IMR-90 (cell line): Measurements from ENCODE around the gene PRRC2B. TPM values are rescaled to one million over a fixed set of nuclear protein-coding genes. Genes with fewer than 3 reads are reported as not detected.

Experiments used
- ATAC-seq: fragments of 200-7000 bp; cut with Tn5 transposase; 2 replicates; pipeline ENCODE4 v1.9.1; 2020; ENCODE audit warnings: low read depth, mild to moderate bottlenecking, moderate library complexity
- BruUV-seq: library from RNA; stranded (reverse); fragments of 400-500 nt; replicated peaks from 2 replicates; lab custom pipeline; 2021; lab: Mats Ljungman, UMichigan
- CTCF ChIA-PET: fragments of 300-600 bp; formaldehyde crosslinking; extraction: SDS; loops from one replicate; lab custom pipeline; 2021; ENCODE audit warnings: antibody characterized with exemption; lab: Yijun Ruan, JAX
- POLR2A ChIA-PET: fragments of 300-600 bp; sonication (Branson Sonifier 250); formaldehyde crosslinking; loops from one replicate; lab custom pipeline; 2022; ENCODE audit warnings: antibody characterized with exemption; ENCODE audit not compliant: unreplicated experiment; lab: Charles Lee
- DNase-seq: peaks from one replicate; pipeline ENCODE4 v3.0.0; 2013
- H2AFZ ChIP-seq: replicated peaks from 2 replicates; pipeline ENCODE3; 2013; ENCODE audit warnings: low read length, mild to moderate bottlenecking; ENCODE audit not compliant: poor library complexity
- H2AK5ac ChIP-seq: 2 replicates; pipeline ENCODE4 v1.6.1; 2013; ENCODE audit warnings: low read depth, low read length, inconsistent platforms
- H2AK9ac ChIP-seq: replicated peaks from 2 replicates; pipeline ENCODE3; 2013; ENCODE audit warnings: mild to moderate bottlenecking, low read depth, low read length, moderate library complexity; ENCODE audit not compliant: poor library complexity
- H2BK120ac ChIP-seq: 2 replicates; pipeline ENCODE4 v1.6.1; 2013; ENCODE audit warnings: low read depth, low read length, inconsistent platforms
- H2BK15ac ChIP-seq: 3 replicates; pipeline ENCODE4 v1.6.1; 2013; ENCODE audit warnings: low read depth, low read length, inconsistent platforms
- H2BK20ac ChIP-seq: 2 replicates; pipeline ENCODE4 v1.6.1; 2013; ENCODE audit warnings: low read depth, mild to moderate bottlenecking, inconsistent platforms, low read length, moderate library complexity
- H2BK5ac ChIP-seq: 2 replicates; pipeline ENCODE4 v1.6.1; 2013; ENCODE audit warnings: mild to moderate bottlenecking, low read depth, low read length, inconsistent platforms; ENCODE audit not compliant: poor library complexity, severe bottlenecking
- H3K14ac ChIP-seq: replicated peaks from 2 replicates; pipeline ENCODE4 v1.6.1; 2013; ENCODE audit warnings: low read depth, low read length, inconsistent platforms
- H3K18ac ChIP-seq: 2 replicates; pipeline ENCODE4 v1.6.1; 2013; ENCODE audit warnings: low read depth, low read length, control low read depth
- H3K23ac ChIP-seq: 2 replicates; pipeline ENCODE4 v1.6.1; 2013; ENCODE audit warnings: low read depth, low read length, inconsistent platforms
- H3K27ac ChIP-seq: 2 replicates; pipeline ENCODE4 v1.5.1; 2013; ENCODE audit warnings: mild to moderate bottlenecking, control low read depth, low read length; ENCODE audit not compliant: insufficient read depth
- H3K27me3 ChIP-seq: 2 replicates; pipeline ENCODE4 v1.6.1; 2013; ENCODE audit warnings: low read length; ENCODE audit not compliant: control insufficient read depth, insufficient read depth
- H3K36me3 ChIP-seq: 2 replicates; pipeline ENCODE4 v1.6.1; 2013; ENCODE audit warnings: low read length, mixed read lengths; ENCODE audit not compliant: control insufficient read depth, insufficient read depth
- H3K4ac ChIP-seq: 2 replicates; pipeline ENCODE4 v1.6.1; 2013; ENCODE audit warnings: low read depth, low read length, inconsistent platforms
- H3K4me1 ChIP-seq: 2 replicates; pipeline ENCODE4 v1.6.1; 2013; ENCODE audit warnings: low read length, mixed read lengths; ENCODE audit not compliant: control insufficient read depth, insufficient read depth
- H3K4me2 ChIP-seq: 2 replicates; pipeline ENCODE4 v1.6.1; 2013; ENCODE audit warnings: low read depth, mild to moderate bottlenecking, control low read depth, low read length, moderate library complexity
- H3K4me3 ChIP-seq: 2 replicates; pipeline ENCODE4 v1.5.1; 2013; ENCODE audit warnings: low read depth, mild to moderate bottlenecking, control low read depth, low read length, moderate library complexity; ENCODE audit not compliant: insufficient read depth
- H3K56ac ChIP-seq: 2 replicates; pipeline ENCODE4 v1.6.1; 2013; ENCODE audit warnings: low read length, inconsistent platforms; ENCODE audit not compliant: insufficient read depth; ENCODE audit errors: extremely low read depth
- H3K79me1 ChIP-seq, 2 experiments: 2 replicates each; pipeline ENCODE4 v1.6.1; 2013; ENCODE audit warnings: low read length in 2 of 2, inconsistent platforms in 1 of 2, low read depth in 1 of 2
- H3K9ac ChIP-seq: 2 replicates; pipeline ENCODE4 v1.6.1; 2013; ENCODE audit warnings: low read depth, low read length, control low read depth
- H3K9me1 ChIP-seq: 2 replicates; pipeline ENCODE4 v1.6.1; 2013; ENCODE audit warnings: low read length, inconsistent platforms; ENCODE audit not compliant: insufficient read depth
- H3K9me3 ChIP-seq: 2 replicates; pipeline ENCODE4 v1.6.1; 2013; ENCODE audit warnings: low read length; ENCODE audit not compliant: control insufficient read depth, insufficient read depth
- H4K20me1 ChIP-seq: 2 replicates; pipeline ENCODE4 v1.6.1; 2013; ENCODE audit warnings: low read length, inconsistent platforms; ENCODE audit not compliant: insufficient read depth
- H4K5ac ChIP-seq: 2 replicates; pipeline ENCODE4 v1.6.1; 2013; ENCODE audit warnings: mild to moderate bottlenecking, low read depth, low read length, control low read depth
- H4K8ac ChIP-seq, 2 experiments: 2 replicates each; pipeline ENCODE4 v1.6.1; 2013; ENCODE audit warnings: low read depth in 2 of 2, low read length in 2 of 2, control low read depth in 1 of 2, inconsistent platforms in 1 of 2
- H4K91ac ChIP-seq: 2 replicates; pipeline ENCODE4 v1.6.1; 2013; ENCODE audit warnings: low read depth, low read length, inconsistent platforms; ENCODE audit not compliant: insufficient read depth
- BHLHE40 ChIP-seq: fragments of 150-350 bp; IDR thresholded peaks from 2 replicates; pipeline ENCODE4 v1.6.1; 2016; ENCODE audit warnings: mild to moderate bottlenecking, low read depth, low read length
- CEBPB ChIP-seq: IDR thresholded peaks from 2 replicates; pipeline ENCODE4 v1.6.1; 2012; ENCODE audit warnings: low read depth, low read length, improper control_type of control experiment
- CHD1 ChIP-seq: IDR thresholded peaks from 2 replicates; pipeline ENCODE4 v1.6.1; 2012; ENCODE audit warnings: low read depth, low read length, improper control_type of control experiment
- FOS ChIP-seq: fragments of 150-350 bp; IDR thresholded peaks from 2 replicates; pipeline ENCODE4 v1.6.1; 2016; ENCODE audit warnings: low read depth, low read length
- MAFK ChIP-seq: IDR thresholded peaks from 2 replicates; pipeline ENCODE4 v1.6.1; 2012; ENCODE audit warnings: low read depth, low read length, improper control_type of control experiment
- MAZ ChIP-seq: IDR thresholded peaks from 2 replicates; pipeline ENCODE4 v1.6.1; 2012; ENCODE audit warnings: low read depth, mild to moderate bottlenecking, low read length, improper control_type of control experiment, moderate library complexity, borderline replicate concordance
- MXI1 ChIP-seq: IDR thresholded peaks from 2 replicates; pipeline ENCODE4 v1.6.1; 2012; ENCODE audit warnings: low read depth, mild to moderate bottlenecking, low read length, moderate library complexity, borderline replicate concordance
- POLR2A ChIP-seq: IDR thresholded peaks from 2 replicates; pipeline ENCODE4 v1.6.1; 2012; ENCODE audit warnings: mild to moderate bottlenecking, low read depth, low read length
- RCOR1 ChIP-seq: IDR thresholded peaks from 2 replicates; pipeline ENCODE4 v1.6.1; 2012; ENCODE audit warnings: mild to moderate bottlenecking, low read length, improper control_type of control experiment; ENCODE audit not compliant: insufficient replicate concordance
- SMC3 ChIP-seq: fragments of 150-350 bp; IDR thresholded peaks from 2 replicates; pipeline ENCODE4 v1.6.1; 2016; ENCODE audit warnings: low read depth, mild to moderate bottlenecking, antibody characterized with exemption, low read length, moderate library complexity
- WGBS, 2 experiments: methylation state at CpG; one replicate each; pipeline versions ENCODE4 v1.1.5 to v1.1.7; 2013; ENCODE audit warnings: missing lambda C conversion rate in 2 of 2; ENCODE audit not compliant: insufficient read length in 1 of 2; ENCODE audit errors: extremely low coverage in 2 of 2; 5-methylcytosine and 5-hydroxymethylcytosine counted together
- dilution Hi-C: fragments of 300-500 bp; cut with HindIII; formaldehyde crosslinking; loops from one replicate; pipeline ENCODE4 v1.14.3; 2018; ENCODE audit warnings: low sequenced_read_pairs; ENCODE audit not compliant: unreplicated experiment
- in situ Hi-C: fragments of 300-500 bp; cut with MboI; formaldehyde crosslinking; loops from 3 replicates; pipeline ENCODE4 v1.14.3; 2019; ENCODE audit warnings: low sequenced_read_pairs, inconsistent platforms, mixed read lengths
- intact Hi-C: fragments of 100-400 bp; cut with micrococcal nuclease; formaldehyde crosslinking; loops from 2 replicates; pipeline ENCODE4 v1.10.0; 2022
- polyA plus RNA-seq, 3 experiments: library from polyadenylated mRNA; depleted of rRNA; stranded (reverse); fragments of >200 nt; gene quantifications; 2 replicates each; pipeline ENCODE4 v1.2.3, GENCODE V29; 2012; ENCODE audit warnings: low replicate concordance in 1 of 3
- total RNA-seq: library from RNA; depleted of rRNA; stranded (reverse); fragments of >200 nt; gene quantifications from 2 replicates; pipeline ENCODE4 v1.2.3, GENCODE V29; 2012
- TF ChIP-seq, protein P1 (sequence below): fragments of 150-350 bp; IDR thresholded peaks from 2 replicates; pipeline ENCODE4 v1.6.1; 2017; ENCODE audit warnings: mild to moderate bottlenecking, antibody characterized with exemption, low read length, low read depth
- TF ChIP-seq, protein P2 (sequence below): fragments of 150-350 bp; IDR thresholded peaks from 2 replicates; pipeline ENCODE4 v1.6.1; 2016; ENCODE audit warnings: low read depth, mild to moderate bottlenecking, low read length, moderate library complexity, borderline replicate concordance
- TF ChIP-seq, protein P3 (sequence below): conservative IDR thresholded peaks from 2 replicates; pipeline ENCODE4 v1.5.1; 2012; ENCODE audit warnings: mild to moderate bottlenecking, low read depth, low read length, improper control_type of control experiment

The PRRC2B gene
- total and polyA plus RNA-seq, 2 of the 4 experiments (the other 2 are of a cell fraction), result 19.4 to 39.1 TPM

DNA sequence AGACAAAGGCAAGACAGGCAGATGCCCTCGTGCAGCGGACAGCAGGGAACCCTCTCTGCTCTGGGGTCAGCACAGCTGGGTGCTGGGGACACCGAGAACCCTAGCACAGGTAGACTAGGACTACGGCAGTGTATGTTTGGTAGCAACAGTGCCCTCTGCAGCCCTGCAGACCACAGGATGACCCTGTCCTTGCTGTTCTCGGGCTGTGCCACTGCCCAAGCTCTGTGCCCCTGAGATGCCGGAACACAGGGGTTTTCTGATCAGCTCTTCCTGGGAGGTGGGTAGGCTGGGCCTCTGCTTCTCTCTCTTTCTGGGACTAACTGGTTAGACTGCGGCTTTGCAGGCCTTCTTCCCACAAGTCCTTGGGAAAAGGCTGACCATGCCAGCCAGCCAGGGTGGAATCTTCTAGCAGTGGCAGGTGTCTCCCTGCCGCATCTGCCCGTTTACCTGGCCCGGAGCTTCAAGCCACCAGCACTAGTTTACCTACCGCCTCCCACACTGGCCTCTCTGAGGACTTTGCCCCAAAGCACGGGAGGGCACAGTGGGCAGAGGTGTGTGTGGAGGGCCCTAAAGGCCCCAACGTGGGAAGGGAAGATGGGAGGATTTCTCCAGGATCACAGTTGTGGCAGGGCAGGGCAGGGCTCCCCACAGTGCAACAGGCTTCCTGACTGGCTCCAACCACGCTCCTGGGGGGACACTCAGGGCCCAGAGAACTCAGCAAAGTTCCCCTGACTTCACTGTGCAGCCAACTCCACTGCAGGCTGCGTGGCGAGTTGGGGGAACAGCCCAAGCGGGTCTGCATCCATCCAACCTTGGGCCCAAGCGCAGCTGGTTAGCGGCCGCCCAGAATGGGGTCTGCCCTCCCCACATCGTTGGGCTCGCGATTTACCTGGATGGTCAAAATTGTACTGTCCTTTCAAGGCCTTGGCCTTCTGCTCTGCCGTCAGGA lies 136.0 kb downstream of the PRRC2B start:
- H2BK120ac ChIP-seq, result no peak overlapping the region
- peak overlapping the region; percentile 44; the same call in 1 of the 2 replicates for H3K27ac ChIP-seq
- dilution Hi-C loops (no loop called here), intact Hi-C loops (loop anchor here (2.0 kb wide), 1 partner anchor 217 kb away; no protein-coding TSS in a partner anchor), in situ Hi-C loops (no loop called here)
- H3K9me3 ChIP-seq, result no peaks in the 10 kb centered on the region
- H3K36me3 ChIP-seq, result peaks cover 34% of the 10 kb centered on the region
- peak overlapping the region; percentile 98 for H3K4me2 ChIP-seq
- H2AFZ ChIP-seq, result peak overlapping the region; percentile 99
- peak overlapping the region; percentile 49 for H3K4ac ChIP-seq
- peaks cover 2% of the 10 kb centered on the region; the same call in 1 of the 2 replicates for H4K20me1 ChIP-seq
- POLR2A ChIA-PET, result no interaction called here
- peak overlapping the region; percentile 77 for H3K9ac ChIP-seq
- CTCF ChIA-PET, result interaction anchor here (0.6 kb wide), 1 partner anchor 219 kb away, joined by 3 read pairs; no protein-coding TSS in a partner anchor
- H3K18ac ChIP-seq, result no peak overlapping the region
- peak overlapping the region; percentile 38 for H2AK9ac ChIP-seq
- H4K91ac ChIP-seq, result no peak overlapping the region
- no peaks in the 10 kb centered on the region for H3K9me1 ChIP-seq
- peak overlapping the region; percentile 95 for H3K4me3 ChIP-seq
- peak overlapping the region; percentile 39; the same call in 1 of the 2 replicates for H3K23ac ChIP-seq
- no peak overlapping the region for H4K5ac ChIP-seq
- H2BK15ac ChIP-seq, result no peak overlapping the region
- peak overlapping the region; percentile 22 to 42; a peak in 2 of 4 replicates for H4K8ac ChIP-seq
- DNase-seq (no peak), ATAC-seq (no peak; the same call in 1 of the 2 replicates)
- BruUV-seq, result no TSS peak
- H3K79me1 ChIP-seq, result peaks cover 12 to 20% of the 10 kb centered on the region in 2 experiments
- H3K56ac ChIP-seq, result no peak overlapping the region
- H2BK20ac ChIP-seq, result no peak overlapping the region
- H3K27me3 ChIP-seq, result no peaks in the 10 kb centered on the region
- H2AK5ac ChIP-seq, result peak overlapping the region; percentile 78; the same call in 1 of the 2 replicates
- H3K4me1 ChIP-seq, result peaks cover 8% of the 10 kb centered on the region
- 48% methylated on average over 13 of the region's 24 CpGs; no CpG with 5 or more reads in 1 of the 2 experiments for WGBS, 2 experiments
- H2BK5ac ChIP-seq, result no peak overlapping the region
- peak overlapping the region; percentile 89; the same call in 1 of the 2 replicates for H3K14ac ChIP-seq
- TF ChIP-seq BHLHE40, result no peak
- no peak for TF ChIP-seq MXI1
- TF ChIP-seq, protein P1, sequence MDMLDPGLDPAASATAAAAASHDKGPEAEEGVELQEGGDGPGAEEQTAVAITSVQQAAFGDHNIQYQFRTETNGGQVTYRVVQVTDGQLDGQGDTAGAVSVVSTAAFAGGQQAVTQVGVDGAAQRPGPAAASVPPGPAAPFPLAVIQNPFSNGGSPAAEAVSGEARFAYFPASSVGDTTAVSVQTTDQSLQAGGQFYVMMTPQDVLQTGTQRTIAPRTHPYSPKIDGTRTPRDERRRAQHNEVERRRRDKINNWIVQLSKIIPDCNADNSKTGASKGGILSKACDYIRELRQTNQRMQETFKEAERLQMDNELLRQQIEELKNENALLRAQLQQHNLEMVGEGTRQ, result no peak
- no peak for TF ChIP-seq SMC3
- no peak for TF ChIP-seq CHD1
- TF ChIP-seq RCOR1, result no peak
- TF ChIP-seq, protein P2, sequence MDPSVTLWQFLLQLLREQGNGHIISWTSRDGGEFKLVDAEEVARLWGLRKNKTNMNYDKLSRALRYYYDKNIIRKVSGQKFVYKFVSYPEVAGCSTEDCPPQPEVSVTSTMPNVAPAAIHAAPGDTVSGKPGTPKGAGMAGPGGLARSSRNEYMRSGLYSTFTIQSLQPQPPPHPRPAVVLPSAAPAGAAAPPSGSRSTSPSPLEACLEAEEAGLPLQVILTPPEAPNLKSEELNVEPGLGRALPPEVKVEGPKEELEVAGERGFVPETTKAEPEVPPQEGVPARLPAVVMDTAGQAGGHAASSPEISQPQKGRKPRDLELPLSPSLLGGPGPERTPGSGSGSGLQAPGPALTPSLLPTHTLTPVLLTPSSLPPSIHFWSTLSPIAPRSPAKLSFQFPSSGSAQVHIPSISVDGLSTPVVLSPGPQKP, result no peak
- TF ChIP-seq MAZ, result no peak
- TF ChIP-seq, protein P3, sequence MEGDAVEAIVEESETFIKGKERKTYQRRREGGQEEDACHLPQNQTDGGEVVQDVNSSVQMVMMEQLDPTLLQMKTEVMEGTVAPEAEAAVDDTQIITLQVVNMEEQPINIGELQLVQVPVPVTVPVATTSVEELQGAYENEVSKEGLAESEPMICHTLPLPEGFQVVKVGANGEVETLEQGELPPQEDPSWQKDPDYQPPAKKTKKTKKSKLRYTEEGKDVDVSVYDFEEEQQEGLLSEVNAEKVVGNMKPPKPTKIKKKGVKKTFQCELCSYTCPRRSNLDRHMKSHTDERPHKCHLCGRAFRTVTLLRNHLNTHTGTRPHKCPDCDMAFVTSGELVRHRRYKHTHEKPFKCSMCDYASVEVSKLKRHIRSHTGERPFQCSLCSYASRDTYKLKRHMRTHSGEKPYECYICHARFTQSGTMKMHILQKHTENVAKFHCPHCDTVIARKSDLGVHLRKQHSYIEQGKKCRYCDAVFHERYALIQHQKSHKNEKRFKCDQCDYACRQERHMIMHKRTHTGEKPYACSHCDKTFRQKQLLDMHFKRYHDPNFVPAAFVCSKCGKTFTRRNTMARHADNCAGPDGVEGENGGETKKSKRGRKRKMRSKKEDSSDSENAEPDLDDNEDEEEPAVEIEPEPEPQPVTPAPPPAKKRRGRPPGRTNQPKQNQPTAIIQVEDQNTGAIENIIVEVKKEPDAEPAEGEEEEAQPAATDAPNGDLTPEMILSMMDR, result no peak
- TF ChIP-seq POLR2A, result no peak
- TF ChIP-seq CEBPB, result no peak
- TF ChIP-seq FOS, result no peak
- no peak for TF ChIP-seq MAFK
